Tibial artery (tissue), 4 donors: Measurements from ENCODE around the gene DACT2.
"Not testable (repeated sequence)": the region's sequence is repeated elsewhere in the genome, so short reads cannot be mapped to it uniquely, and the experiment has no call there.

Experiments used
- DNase-seq, 2 donors: peaks; one replicate each; pipeline ENCODE4 v3.0.0-alpha.2; 2019
- H3K27ac ChIP-seq, 2 donors: fragments of 200-600 bp; sonication (generic) in 1 of 2; 1 replicate in 1 of 2; 2 replicates in 1 of 2; pipeline ENCODE4 v1.5.1; 2018 to 2019; ENCODE audit warnings: mild to moderate bottlenecking in 1 of 2
- H3K27me3 ChIP-seq, 2 donors: fragments of 200-600 bp; sonication (generic) in 1 of 2; one replicate each; pipeline versions ENCODE4 v1.5.1 to v1.6.0; 2016 to 2019
- H3K36me3 ChIP-seq, 3 donors: fragments of 200-600 bp; sonication (generic) in 2 of 3; one replicate each; pipeline ENCODE4 v1.5.1; 2016 to 2019; ENCODE audit warnings: mild to moderate bottlenecking in 2 of 3
- H3K4me1 ChIP-seq, 4 donors: fragments of 200-600 bp; sonication (generic) in 2 of 4; 1 replicate in 3 of 4; 2 replicates in 1 of 4; pipeline ENCODE4 v1.5.1; 2016 to 2019
- H3K4me3 ChIP-seq, 2 donors: fragments of 200-600 bp; sonication (generic) in 1 of 2; 1 replicate in 1 of 2; 2 replicates in 1 of 2; pipeline ENCODE4 v1.5.1; 2018 to 2019; ENCODE audit warnings: mild to moderate bottlenecking in 2 of 2
- H3K9me3 ChIP-seq, 3 donors: fragments of 200-600 bp; sonication (generic) in 1 of 3; one replicate each; pipeline ENCODE4 v1.5.1; 2016 to 2019
- intact Hi-C: fragments of 100-400 bp; cut with DNase I; formaldehyde crosslinking; loops from one replicate; pipeline ENCODE4 v1.15.0; 2023; ENCODE audit warnings: low total_unique reads
- TF ChIP-seq, protein P1 (sequence below), 2 experiments: fragments of 200-600 bp in 1 of 2; fragments of 450-650 bp in 1 of 2; IDR thresholded peaks; one replicate each; pipeline ENCODE4 v1.5.1; 2017 to 2019; ENCODE audit warnings: antibody characterized with exemption in 2 of 2, mild to moderate bottlenecking in 1 of 2, moderate library complexity in 1 of 2

Gene DACT2

GRCh38 chr6:168270274-168271172, 49.1 kb downstream of the DACT2 start:
- TF ChIP-seq, protein P1, sequence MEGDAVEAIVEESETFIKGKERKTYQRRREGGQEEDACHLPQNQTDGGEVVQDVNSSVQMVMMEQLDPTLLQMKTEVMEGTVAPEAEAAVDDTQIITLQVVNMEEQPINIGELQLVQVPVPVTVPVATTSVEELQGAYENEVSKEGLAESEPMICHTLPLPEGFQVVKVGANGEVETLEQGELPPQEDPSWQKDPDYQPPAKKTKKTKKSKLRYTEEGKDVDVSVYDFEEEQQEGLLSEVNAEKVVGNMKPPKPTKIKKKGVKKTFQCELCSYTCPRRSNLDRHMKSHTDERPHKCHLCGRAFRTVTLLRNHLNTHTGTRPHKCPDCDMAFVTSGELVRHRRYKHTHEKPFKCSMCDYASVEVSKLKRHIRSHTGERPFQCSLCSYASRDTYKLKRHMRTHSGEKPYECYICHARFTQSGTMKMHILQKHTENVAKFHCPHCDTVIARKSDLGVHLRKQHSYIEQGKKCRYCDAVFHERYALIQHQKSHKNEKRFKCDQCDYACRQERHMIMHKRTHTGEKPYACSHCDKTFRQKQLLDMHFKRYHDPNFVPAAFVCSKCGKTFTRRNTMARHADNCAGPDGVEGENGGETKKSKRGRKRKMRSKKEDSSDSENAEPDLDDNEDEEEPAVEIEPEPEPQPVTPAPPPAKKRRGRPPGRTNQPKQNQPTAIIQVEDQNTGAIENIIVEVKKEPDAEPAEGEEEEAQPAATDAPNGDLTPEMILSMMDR (IDR thresholded peaks at IDR 0.05), result no peak
- peak in 1 of 2 donors; percentile 47 for DNase-seq
- Histone ChIP-seq H3K9me3 (no peaks in the 10 kb centered on the region), H3K36me3 (no peaks in the 10 kb centered on the region), H3K4me3 (no peak overlapping the region), H3K4me1 (no peaks in the 10 kb centered on the region), H3K27me3 (peaks cover 0 to 11% of the 10 kb centered on the region in 2 donors), H3K27ac (no peak overlapping the region)
- intact Hi-C loops, result no loop called here

DNA sequence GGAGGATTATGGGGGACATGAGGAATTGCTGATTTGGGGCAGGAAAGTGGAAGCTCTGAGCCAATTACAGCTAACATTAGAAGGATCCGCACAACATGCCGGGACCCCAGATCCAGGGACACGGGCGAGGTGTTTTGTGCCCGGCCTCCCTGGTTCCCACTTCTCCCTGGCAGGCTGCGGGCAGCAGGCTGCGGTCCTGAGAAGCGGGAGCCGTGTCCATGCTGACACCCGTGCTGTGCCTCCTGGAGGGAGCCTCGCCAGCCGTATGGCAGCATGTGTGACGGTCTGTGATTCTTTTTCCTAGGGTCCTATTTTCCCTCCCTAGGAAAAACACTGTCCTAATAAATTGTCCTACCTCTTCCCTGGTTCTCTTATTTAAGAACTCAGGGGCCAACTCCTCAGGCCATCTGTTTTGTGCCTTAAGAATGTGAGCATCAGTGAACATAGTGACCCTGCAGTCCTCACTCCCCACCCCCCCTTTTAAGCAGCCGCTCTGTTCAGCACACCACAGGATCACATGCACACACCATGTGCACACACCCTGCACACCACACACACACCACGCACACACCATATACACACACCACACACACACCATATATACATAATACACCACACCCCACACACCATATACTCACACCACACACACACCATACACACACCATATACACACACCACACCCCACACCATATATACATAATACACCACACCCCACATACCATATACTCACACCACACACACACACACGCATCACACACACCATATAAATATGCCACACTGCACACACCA, 49.9 kb downstream of the DACT2 start:
- Histone ChIP-seq H3K27me3 (peaks cover 0 to 16% of the 10 kb centered on the region in 2 donors), H3K27ac (no peak overlapping the region), H3K4me3 (no peak overlapping the region), H3K4me1 (no peaks in the 10 kb centered on the region), H3K36me3 (no peaks in the 10 kb centered on the region), H3K9me3 (no peaks in the 10 kb centered on the region)
- no peak for DNase-seq
- intact Hi-C loops, result no loop called here
- TF ChIP-seq, protein P1 (IDR thresholded peaks at IDR 0.05), result no peak

DNA sequence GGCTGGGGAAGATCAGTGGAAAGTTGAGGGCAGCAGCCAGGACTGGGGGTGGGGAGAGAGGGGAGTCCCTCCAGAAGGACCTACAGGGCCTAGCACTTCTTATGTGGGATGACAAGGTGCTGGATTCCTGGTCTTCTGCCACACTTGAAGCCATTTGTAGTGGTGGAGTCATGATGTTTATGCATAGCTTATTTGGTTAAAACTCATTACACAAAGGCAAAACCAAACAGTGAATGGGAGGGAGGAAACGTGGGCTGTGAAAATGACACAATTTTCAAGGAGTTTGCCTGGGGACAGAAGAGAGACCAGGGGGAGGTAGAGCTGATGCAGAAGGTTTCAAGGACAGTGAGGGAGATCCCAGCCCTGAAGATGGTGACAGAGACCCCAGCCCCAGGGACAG, 50.8 kb downstream of the DACT2 start:
- TF ChIP-seq, protein P1 (IDR thresholded peaks at IDR 0.05), result no peak
- Histone ChIP-seq H3K27me3 (peaks cover 0 to 8% of the 10 kb centered on the region in 2 donors), H3K9me3 (no peaks in the 10 kb centered on the region), H3K4me3 (no peak overlapping the region), H3K27ac (no peak overlapping the region), H3K4me1 (no peaks in the 10 kb centered on the region), H3K36me3 (no peaks in the 10 kb centered on the region)
- intact Hi-C loops, result no loop called here
- DNase-seq, result no peak

DNA sequence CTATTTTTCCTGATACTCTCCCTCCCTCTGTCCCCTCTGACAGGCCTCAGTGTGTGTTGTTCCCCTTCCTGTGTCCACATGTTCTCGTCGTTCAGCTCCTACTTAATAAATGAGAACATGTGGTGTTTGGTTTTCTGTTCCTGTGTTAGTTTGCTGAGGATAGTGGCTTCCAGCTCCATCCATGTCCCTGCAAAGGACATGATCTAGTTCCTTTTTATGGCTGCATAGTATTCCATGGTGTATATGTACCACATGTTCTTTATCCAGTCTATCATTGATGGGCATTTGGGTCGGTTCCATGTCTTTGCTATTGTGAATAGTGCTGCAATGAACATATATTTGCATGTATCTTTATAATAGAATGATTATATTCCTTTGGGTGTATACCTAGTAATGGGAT, 51.8 kb downstream of the DACT2 start:
- H3K36me3 ChIP-seq, H3K9me3 ChIP-seq, H3K27ac ChIP-seq, intact Hi-C loops, H3K27me3 ChIP-seq, DNase-seq, H3K4me1 ChIP-seq, H3K4me3 ChIP-seq: not testable (repeated sequence)

DNA sequence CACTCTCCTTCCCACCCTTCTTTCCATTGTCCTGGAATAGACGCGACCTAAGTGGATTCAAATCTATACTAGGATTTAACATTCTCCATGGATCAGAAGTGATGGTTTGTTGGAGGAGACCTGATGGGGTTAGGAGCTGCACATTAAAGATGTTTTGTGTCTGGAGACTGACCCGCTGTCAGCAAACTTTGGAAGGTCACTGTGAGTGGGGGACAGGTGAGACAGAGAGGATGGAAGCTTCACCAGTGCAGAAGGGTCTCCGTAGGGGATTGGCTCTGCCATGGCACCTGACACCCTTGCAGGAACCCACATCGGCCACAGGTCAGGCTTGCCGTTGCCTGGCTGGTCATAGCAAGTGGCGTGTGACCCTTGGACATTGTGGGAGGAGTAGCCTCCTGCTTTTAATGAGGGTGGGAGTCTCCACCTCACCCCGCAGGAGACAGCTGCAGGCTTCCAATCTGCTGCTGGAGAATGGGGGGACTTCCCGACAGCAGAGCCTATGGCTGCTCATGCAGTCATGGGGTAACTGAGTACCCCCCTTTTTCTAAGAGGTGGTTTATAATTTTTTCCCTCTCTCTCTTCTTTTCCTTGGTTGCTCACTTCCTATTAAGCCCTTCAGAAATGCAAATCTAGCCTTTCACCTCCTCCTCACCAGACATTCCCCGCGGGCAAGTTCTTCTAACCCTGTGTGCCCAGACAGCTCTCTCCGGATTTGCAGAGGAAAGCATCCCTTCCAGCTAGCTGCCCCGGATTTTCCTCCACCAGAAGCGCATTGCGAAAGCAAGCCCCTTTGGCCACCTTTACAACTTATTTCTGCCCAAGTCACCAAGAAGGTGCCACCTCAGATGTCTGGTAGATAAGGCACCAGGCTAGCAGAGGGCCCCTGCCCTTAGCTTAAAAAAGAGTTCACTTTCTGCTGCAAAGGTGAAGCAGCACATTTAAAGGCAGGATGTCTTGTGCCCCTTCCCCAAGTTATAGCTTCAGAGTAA, 53.5 kb downstream of the DACT2 start:
- Histone ChIP-seq H3K4me3 (no peak overlapping the region), H3K27me3 (peaks cover 0 to 12% of the 10 kb centered on the region in 2 donors), H3K27ac (no peak overlapping the region), H3K4me1 (no peaks in the 10 kb centered on the region), H3K36me3 (no peaks in the 10 kb centered on the region), H3K9me3 (no peaks in the 10 kb centered on the region)
- DNase-seq, result peak in 1 of 2 donors; percentile 21
- TF ChIP-seq, protein P1 (IDR thresholded peaks at IDR 0.05), result no peak
- intact Hi-C loops, result no loop called here
